Breast epithelium (tissue), 4 donors: ENCODE measurements around the gene CDC42EP4. TPM values are rescaled to one million over a fixed set of nuclear protein-coding genes. Genes with fewer than 3 reads are reported as not detected.
A peak's percentile ranks its signal among the peaks of the same experiment; 100 is the strongest.

Experiments
- DNase-seq, 2 donors: peaks; one replicate each; pipeline ENCODE4 v3.0.0-alpha.2; 2019; ENCODE audit warnings: low spot score in 2 of 2
- H3K27ac ChIP-seq, 2 donors: fragments of 200-600 bp; sonication (generic) in 1 of 2; one replicate each; pipeline ENCODE4 v1.5.1; 2016 to 2019; ENCODE audit warnings: mild to moderate bottlenecking in 1 of 2
- H3K27me3 ChIP-seq, 2 donors: fragments of 200-600 bp; sonication (generic) in 1 of 2; one replicate each; pipeline versions ENCODE4 v1.5.1 to v1.6.0; 2017 to 2019; ENCODE audit warnings: control low read depth in 1 of 2, mild to moderate bottlenecking in 1 of 2
- H3K36me3 ChIP-seq: fragments of 200-600 bp; one replicate; pipeline ENCODE4 v1.5.1; 2019
- H3K4me1 ChIP-seq, 2 donors: fragments of 200-600 bp; sonication (generic); one replicate each; pipeline ENCODE4 v1.5.1; 2016 to 2019; ENCODE audit warnings: control low read depth in 1 of 2
- H3K4me3 ChIP-seq, 3 donors: fragments of 200-600 bp; sonication (generic); 1 replicate in 2 of 3; 2 replicates in 1 of 3; pipeline ENCODE4 v1.5.1; 2016 to 2019; ENCODE audit warnings: mild to moderate bottlenecking in 3 of 3, moderate library complexity in 2 of 3
- H3K9me3 ChIP-seq, 2 donors: fragments of 200-600 bp; sonication (generic) in 1 of 2; one replicate each; pipeline ENCODE4 v1.5.1; 2016 to 2019; ENCODE audit warnings: control low read depth in 1 of 2
- CTCF ChIP-seq, 3 donors: fragments of 450-650 bp; IDR thresholded peaks; one replicate each; pipeline ENCODE4 v1.5.1; 2016 to 2017; ENCODE audit warnings: antibody characterized with exemption in 3 of 3, mild to moderate bottlenecking in 3 of 3, moderate library complexity in 3 of 3
- POLR2A ChIP-seq: fragments of 450-650 bp; IDR thresholded peaks from one replicate; pipeline ENCODE4 v1.6.1; 2016; ENCODE audit warnings: antibody characterized with exemption, mild to moderate bottlenecking, moderate library complexity
- POLR2AphosphoS5 ChIP-seq, 3 donors: sonication (generic); formaldehyde crosslinking; IDR thresholded peaks; one replicate each; pipeline ENCODE4 v1.6.1; 2017; ENCODE audit warnings: antibody characterized with exemption in 3 of 3
- intact Hi-C: fragments of 100-400 bp; cut with DNase I; formaldehyde crosslinking; loops from one replicate; pipeline ENCODE4 v1.15.1; 2023; ENCODE audit warnings: low total_unique reads
- total RNA-seq, 3 donors: library from RNA; depleted of rRNA; stranded (reverse); fragments of >200 nt; gene quantifications; one replicate each; pipeline ENCODE4 v1.1.0, GENCODE V29; 2016

Gene CDC42EP4
- total RNA-seq, 3 donors from 2014 or later = 71.0 to 141 (median 112) TPM

GRCh38 chr17:73348018-73348828 is 36.4 kb upstream of the CDC42EP4 start:
- Histone ChIP-seq H3K4me3 (no peak overlapping the region), H3K27ac (peak overlapping the region; percentile 93 to 95), H3K9me3 (no peaks in the 10 kb centered on the region), H3K36me3 (no peaks in the 10 kb centered on the region), H3K4me1 (peaks cover 0 to 8% of the 10 kb centered on the region in 2 donors), H3K27me3 (no peaks in the 10 kb centered on the region)
- intact Hi-C loops = no loop called here
- TF ChIP-seq POLR2A (no peak), CTCF (IDR thresholded peaks at IDR 0.05) (no peak), POLR2AphosphoS5 (IDR thresholded peaks at IDR 0.05) (no peak)
- DNase-seq = no peak

- H3K4me3 ChIP-seq = no peak overlapping the region
- intact Hi-C loops = no loop called here
- H3K27me3 ChIP-seq = no peaks in the 10 kb centered on the region
- H3K9me3 ChIP-seq = no peaks in the 10 kb centered on the region
- TF ChIP-seq POLR2AphosphoS5 (IDR thresholded peaks at IDR 0.05) = no peak
- peak overlapping the region; percentile 93 to 95 for H3K27ac ChIP-seq
- no peaks in the 10 kb centered on the region for H3K36me3 ChIP-seq
- H3K4me1 ChIP-seq = peaks cover 5 to 15% of the 10 kb centered on the region in 2 donors
- no peak for DNase-seq
Measured at GRCh38 chr17:73347351-73347750, 35.5 kb upstream of the CDC42EP4 start.

GRCh38 chr17:73346501-73347162 is 34.8 kb upstream of the CDC42EP4 start:
- Histone ChIP-seq H3K36me3 (no peaks in the 10 kb centered on the region), H3K9me3 (no peaks in the 10 kb centered on the region), H3K4me3 (no peak overlapping the region), H3K4me1 (peaks cover 12 to 17% of the 10 kb centered on the region in 2 donors), H3K27ac (peak overlapping the region; percentile 93 to 95), H3K27me3 (no peaks in the 10 kb centered on the region)
- TF ChIP-seq POLR2AphosphoS5 (IDR thresholded peaks at IDR 0.05) (no peak), POLR2A (no peak), CTCF (IDR thresholded peaks at IDR 0.05) (no peak)
- intact Hi-C loops = no loop called here
- DNase-seq = no peak

- peaks cover 16% of the 10 kb centered on the region in 2 donors for H3K4me1 ChIP-seq
- H3K27ac ChIP-seq = peak overlapping the region; percentile 86 to 92
- no peaks in the 10 kb centered on the region for H3K9me3 ChIP-seq
- peak overlapping the region in 1 of 3 donors; percentile 48 for H3K4me3 ChIP-seq
- no peak for TF ChIP-seq POLR2AphosphoS5 (IDR thresholded peaks at IDR 0.05)
- no peak for TF ChIP-seq POLR2A
- TF ChIP-seq CTCF (IDR thresholded peaks at IDR 0.05) = no peak
- H3K27me3 ChIP-seq = no peaks in the 10 kb centered on the region
- DNase-seq = no peak
- intact Hi-C loops = no loop called here
- H3K36me3 ChIP-seq = no peaks in the 10 kb centered on the region
Measured at GRCh38 chr17:73343739-73344454, 32.1 kb upstream of the CDC42EP4 start.

GRCh38 chr17:73343168-73343634 is 31.4 kb upstream of the CDC42EP4 start:
- TF ChIP-seq CTCF (IDR thresholded peaks at IDR 0.05) = no peak
- no peak for TF ChIP-seq POLR2A
- no peak for TF ChIP-seq POLR2AphosphoS5 (IDR thresholded peaks at IDR 0.05)
- H3K27me3 ChIP-seq = no peaks in the 10 kb centered on the region
- intact Hi-C loops = no loop called here
- no peaks in the 10 kb centered on the region for H3K9me3 ChIP-seq
- H3K36me3 ChIP-seq = no peaks in the 10 kb centered on the region
- H3K4me3 ChIP-seq = peak overlapping the region in 2 of 3 donors; percentile 2 to 48
- peaks cover 9 to 16% of the 10 kb centered on the region in 2 donors for H3K4me1 ChIP-seq
- H3K27ac ChIP-seq = peak overlapping the region; percentile 86 to 92
- peak in 1 of 2 donors; percentile 59 for DNase-seq
